ENCODE results near the gene SEPTIN7.
"Not testable (repeated sequence)": the region's sequence is repeated elsewhere in the genome, so short reads cannot be mapped to it uniquely, and the experiment has no call there.

DNA sequence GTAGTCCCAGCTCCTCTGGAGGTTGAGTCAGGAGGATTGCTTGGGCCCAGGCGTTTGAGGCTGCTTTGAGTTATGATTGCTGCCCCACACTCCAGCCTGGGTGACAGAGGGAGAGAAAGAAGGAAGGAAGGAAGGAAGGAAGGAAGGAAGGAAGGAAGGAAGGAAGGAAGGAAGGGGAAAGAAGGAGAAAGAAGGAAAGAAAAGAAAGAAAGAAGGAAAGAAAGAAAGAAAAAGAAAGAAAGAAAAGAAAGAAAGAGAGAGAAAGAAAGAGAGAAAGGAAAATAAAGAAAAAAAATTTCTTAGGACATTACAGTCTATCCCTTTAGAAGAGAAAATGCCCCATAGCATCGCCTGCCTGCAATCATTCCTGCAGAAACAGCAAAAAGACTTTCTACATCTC lies 44.4 kb upstream of the SEPTIN7 start:
- TF ChIP-seq, protein P1, sequence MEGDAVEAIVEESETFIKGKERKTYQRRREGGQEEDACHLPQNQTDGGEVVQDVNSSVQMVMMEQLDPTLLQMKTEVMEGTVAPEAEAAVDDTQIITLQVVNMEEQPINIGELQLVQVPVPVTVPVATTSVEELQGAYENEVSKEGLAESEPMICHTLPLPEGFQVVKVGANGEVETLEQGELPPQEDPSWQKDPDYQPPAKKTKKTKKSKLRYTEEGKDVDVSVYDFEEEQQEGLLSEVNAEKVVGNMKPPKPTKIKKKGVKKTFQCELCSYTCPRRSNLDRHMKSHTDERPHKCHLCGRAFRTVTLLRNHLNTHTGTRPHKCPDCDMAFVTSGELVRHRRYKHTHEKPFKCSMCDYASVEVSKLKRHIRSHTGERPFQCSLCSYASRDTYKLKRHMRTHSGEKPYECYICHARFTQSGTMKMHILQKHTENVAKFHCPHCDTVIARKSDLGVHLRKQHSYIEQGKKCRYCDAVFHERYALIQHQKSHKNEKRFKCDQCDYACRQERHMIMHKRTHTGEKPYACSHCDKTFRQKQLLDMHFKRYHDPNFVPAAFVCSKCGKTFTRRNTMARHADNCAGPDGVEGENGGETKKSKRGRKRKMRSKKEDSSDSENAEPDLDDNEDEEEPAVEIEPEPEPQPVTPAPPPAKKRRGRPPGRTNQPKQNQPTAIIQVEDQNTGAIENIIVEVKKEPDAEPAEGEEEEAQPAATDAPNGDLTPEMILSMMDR (IDR thresholded peaks at IDR 0.05) = not testable (repeated sequence)
- not testable (repeated sequence) for TF ChIP-seq POLR2AphosphoS5 (IDR thresholded peaks at IDR 0.05; ENCODE audit: insufficient read depth in 1 of 2, low read depth in 1 of 2); POLR2A (IDR thresholded peaks at IDR 0.05)

Data from vagina (tissue), 2 donors.